C4-2B (cell line): ENCODE results near the gene ACSL3.

Experiments used
- H3K27ac ChIP-seq: fragments of 450-650 bp; 2 replicates; pipeline ENCODE4 v1.5.1; 2017
- CTCF ChIP-seq: fragments of 450-650 bp; conservative IDR thresholded peaks from 2 replicates; pipeline ENCODE4 v1.5.1; 2017; ENCODE audit warnings: mild to moderate bottlenecking
- ZFX ChIP-seq: fragments of 450-650 bp; IDR thresholded peaks from 2 replicates; pipeline ENCODE4 v1.6.1; 2017

The ACSL3 gene

GRCh38 chr2:222828572-222828971 is 32.3 kb upstream of the ACSL3 start:
- H3K27ac ChIP-seq: no peak overlapping the region
- TF ChIP-seq CTCF: no peak
- no peak for TF ChIP-seq ZFX

GRCh38 chr2:222830164-222830563 is 30.7 kb upstream of the ACSL3 start:
- TF ChIP-seq CTCF: no peak
- TF ChIP-seq ZFX: no peak
- no peak overlapping the region for H3K27ac ChIP-seq

- TF ChIP-seq CTCF (no peak), ZFX (no peak)
- H3K27ac ChIP-seq: no peak overlapping the region
These were observed 27.4 kb upstream of the ACSL3 start for GRCh38 chr2:222833410-222833809.

GRCh38 chr2:222835143-222835822 is 25.6 kb upstream of the ACSL3 start:
- TF ChIP-seq CTCF (no peak), ZFX (no peak)
- no peak overlapping the region for H3K27ac ChIP-seq

GRCh38 chr2:222835823-222836151 is 25.0 kb upstream of the ACSL3 start:
- no peak for TF ChIP-seq ZFX
- no peak for TF ChIP-seq CTCF
- H3K27ac ChIP-seq: no peak overlapping the region

GRCh38 chr2:222837643-222838056 is 23.2 kb upstream of the ACSL3 start:
- H3K27ac ChIP-seq: no peak overlapping the region
- TF ChIP-seq ZFX (no peak), CTCF (no peak)

- TF ChIP-seq CTCF (no peak), ZFX (no peak)
- no peak overlapping the region for H3K27ac ChIP-seq
These were observed 20.6 kb upstream of the ACSL3 start for GRCh38 chr2:222840060-222840802.
